GM18868 (cell line): ENCODE measurements around the gene KCNT2.
"Not testable (repeated sequence)": the region's sequence is repeated elsewhere in the genome, so short reads cannot be mapped to it uniquely, and the experiment has no call there.

Experiments
- ATAC-seq: cut with Tn5 transposase; IDR thresholded peaks from one replicate; pipeline ENCODE4 v1.9.1; 2021; ENCODE audit warnings: mild to moderate bottlenecking, moderate library complexity; ENCODE audit not compliant: unreplicated experiment

Gene KCNT2

GRCh38 chr1:196516373-196516772 lies 91.9 kb downstream of the KCNT2 start:
- no peak for ATAC-seq

- no peak for ATAC-seq
These were observed 92.3 kb downstream of the KCNT2 start for GRCh38 chr1:196515904-196516303.

GRCh38 chr1:196513821-196514220 lies 94.4 kb downstream of the KCNT2 start:
- ATAC-seq = no peak

- no peak for ATAC-seq
These were observed 97.8 kb downstream of the KCNT2 start for GRCh38 chr1:196510451-196510850.

GRCh38 chr1:196504224-196504623 lies 104.0 kb downstream of the KCNT2 start:
- not testable (repeated sequence) for ATAC-seq

GRCh38 chr1:196502437-196502836 lies 105.8 kb downstream of the KCNT2 start:
- ATAC-seq = no peak

GRCh38 chr1:196501760-196502428 lies 106.3 kb downstream of the KCNT2 start:
- ATAC-seq = no peak

GRCh38 chr1:196497817-196498216 lies 110.4 kb downstream of the KCNT2 start:
- no peak for ATAC-seq

- no peak for ATAC-seq
These were observed 113.5 kb downstream of the KCNT2 start for GRCh38 chr1:196494766-196495165.

- no peak for ATAC-seq
These were observed 114.4 kb downstream of the KCNT2 start for GRCh38 chr1:196493881-196494280.

GRCh38 chr1:196488579-196488978 lies 119.7 kb downstream of the KCNT2 start:
- ATAC-seq = no peak

- ATAC-seq = no peak
These were observed 121.9 kb downstream of the KCNT2 start for GRCh38 chr1:196486346-196486745.

- no peak for ATAC-seq
These were observed 126.6 kb downstream of the KCNT2 start for GRCh38 chr1:196481616-196482015.

GRCh38 chr1:196477262-196477661 lies 131.0 kb downstream of the KCNT2 start:
- no peak for ATAC-seq

GRCh38 chr1:196467230-196467925 lies 140.9 kb downstream of the KCNT2 start:
- ATAC-seq = no peak

GRCh38 chr1:196466654-196467053 lies 141.6 kb downstream of the KCNT2 start:
- ATAC-seq = no peak

GRCh38 chr1:196466166-196466565 lies 142.1 kb downstream of the KCNT2 start:
- ATAC-seq = no peak

GRCh38 chr1:196464480-196464941 lies 143.7 kb downstream of the KCNT2 start:
- ATAC-seq = no peak

- no peak for ATAC-seq
These were observed 146.2 kb downstream of the KCNT2 start for GRCh38 chr1:196462086-196462485.

GRCh38 chr1:196461521-196461920 lies 146.7 kb downstream of the KCNT2 start:
- ATAC-seq = no peak

- ATAC-seq = no peak
These were observed 148.9 kb downstream of the KCNT2 start for GRCh38 chr1:196459383-196459782.

GRCh38 chr1:196454792-196455191 lies 153.4 kb downstream of the KCNT2 start:
- no peak for ATAC-seq
